WTC11 (cell line): Measurements from ENCODE around the gene ATL2. TPM values are rescaled to one million over a fixed set of nuclear protein-coding genes. Genes with fewer than 3 reads are reported as not detected.

Experiments
- ATAC-seq: fragments of 200-7000 bp; cut with Tn5 transposase; 2 replicates; pipeline ENCODE4 v1.10.0; 2021; ENCODE audit warnings: mild to moderate bottlenecking, moderate library complexity
- CTCF ChIA-PET: fragments of 300-600 bp; sonication (Branson Sonifier 250); formaldehyde crosslinking; loops from one replicate; lab custom pipeline; 2021; ENCODE audit warnings: antibody characterized with exemption; lab: Charles Lee
- POLR2A ChIA-PET: fragments of 350-600 bp; sonication (Branson Sonifier 250); formaldehyde crosslinking; loops from one replicate; lab custom pipeline; 2021; ENCODE audit warnings: antibody characterized with exemption; lab: Charles Lee
- DNase-seq: peaks from one replicate; pipeline ENCODE4 v3.0.0; 2021; ENCODE audit warnings: low spot score
- H3K27ac Mint-ChIP-seq: 2 replicates; pipeline ENCODE4 v1.8.0; 2021; ENCODE audit warnings: mixed read lengths
- H3K27me3 Mint-ChIP-seq: 2 replicates; pipeline ENCODE4 v1.8.0; 2021; ENCODE audit warnings: low read depth, mild to moderate bottlenecking, moderate library complexity, mixed read lengths
- H3K36me3 Mint-ChIP-seq: 2 replicates; pipeline ENCODE4 v1.8.0; 2021; ENCODE audit warnings: mixed read lengths
- H3K4me1 Mint-ChIP-seq: 2 replicates; pipeline ENCODE4 v1.8.0; 2022; ENCODE audit warnings: mixed read lengths
- H3K4me3 Mint-ChIP-seq: 2 replicates; pipeline ENCODE4 v1.8.0; 2021; ENCODE audit warnings: mild to moderate bottlenecking, moderate library complexity, mixed read lengths
- H3K9me3 Mint-ChIP-seq: 2 replicates; pipeline ENCODE4 v1.8.0; 2021; ENCODE audit warnings: mixed read lengths
- CREM ChIP-seq: sonication (generic); formaldehyde crosslinking; IDR thresholded peaks from 2 replicates; pipeline ENCODE4 v1.8.1; 2022; ENCODE audit warnings: mild to moderate bottlenecking, missing genetic modification reagents, moderate library complexity
- FOXK1 ChIP-seq: sonication (generic); formaldehyde crosslinking; IDR thresholded peaks from 2 replicates; pipeline ENCODE4 v1.8.0; 2022; ENCODE audit warnings: mild to moderate bottlenecking, moderate library complexity, missing genetic modification reagents
- FOXP1 ChIP-seq: sonication (generic); formaldehyde crosslinking; IDR thresholded peaks from 2 replicates; pipeline ENCODE4 v1.8.0; 2022; ENCODE audit warnings: missing genetic modification reagents, mild to moderate bottlenecking, moderate library complexity, borderline replicate concordance
- MXD4 ChIP-seq: fragments of 250-450 bp; sonication (Bioruptor Pico); IDR thresholded peaks from 2 replicates; pipeline ENCODE4 v1.8.0; 2021; ENCODE audit warnings: mild to moderate bottlenecking, moderate library complexity, borderline replicate concordance
- NR1H2 ChIP-seq: sonication (generic); formaldehyde crosslinking; IDR thresholded peaks from 2 replicates; pipeline ENCODE4 v1.9.0; 2021; ENCODE audit warnings: mild to moderate bottlenecking, moderate library complexity, missing genetic modification reagents
- PRRX2 ChIP-seq: fragments of 250-450 bp; sonication (Bioruptor Pico); IDR thresholded peaks from 2 replicates; pipeline ENCODE4 v1.8.0; 2021; ENCODE audit warnings: mild to moderate bottlenecking
- SP1 ChIP-seq: sonication (generic); formaldehyde crosslinking; conservative IDR thresholded peaks from 2 replicates; pipeline ENCODE4 v1.8.1; 2022; ENCODE audit warnings: missing genetic modification reagents
- ZNF121 ChIP-seq: sonication (generic); formaldehyde crosslinking; IDR thresholded peaks from 2 replicates; pipeline ENCODE4 v1.8.0; 2023; ENCODE audit warnings: missing genetic modification reagents
- ZNF263 ChIP-seq: sonication (generic); formaldehyde crosslinking; IDR thresholded peaks from 2 replicates; pipeline ENCODE4 v1.8.1; 2022; ENCODE audit warnings: low read depth, mild to moderate bottlenecking, moderate library complexity, missing genetic modification reagents
- ZNF416 ChIP-seq: fragments of 250-450 bp; sonication (Bioruptor Pico); IDR thresholded peaks from 2 replicates; pipeline ENCODE4 v1.9.0; 2021; ENCODE audit warnings: mild to moderate bottlenecking, inconsistent platforms
- total RNA-seq: library from RNA; stranded (reverse); gene quantifications from 3 replicates; pipeline ENCODE4 v1.2.3, GENCODE V29; 2021
- TF ChIP-seq, protein P1 (sequence below): sonication (generic); formaldehyde crosslinking; IDR thresholded peaks from 2 replicates; pipeline ENCODE4 v1.8.1; 2023; ENCODE audit warnings: mild to moderate bottlenecking, missing genetic modification reagents
- TF ChIP-seq, protein P2 (sequence below): sonication (generic); formaldehyde crosslinking; conservative IDR thresholded peaks from 2 replicates; pipeline ENCODE4 v1.8.1; 2023; ENCODE audit warnings: mild to moderate bottlenecking, low read depth, missing genetic modification reagents, moderate library complexity
- TF ChIP-seq, protein P3 (sequence below): sonication (generic); formaldehyde crosslinking; IDR thresholded peaks from 2 replicates; pipeline ENCODE4 v1.8.1; 2023; ENCODE audit warnings: mild to moderate bottlenecking, missing genetic modification reagents, moderate library complexity
- TF ChIP-seq, protein P4 (sequence below): sonication (generic); formaldehyde crosslinking; IDR thresholded peaks from 2 replicates; pipeline ENCODE4 v1.8.1; 2023; ENCODE audit warnings: mild to moderate bottlenecking, missing genetic modification reagents, borderline replicate concordance
- TF ChIP-seq, protein P5 (sequence below): sonication (generic); formaldehyde crosslinking; IDR thresholded peaks from 2 replicates; pipeline ENCODE4 v1.8.0; 2022; ENCODE audit warnings: mild to moderate bottlenecking, missing genetic modification reagents
- TF ChIP-seq, protein P6 (sequence below): sonication (generic); formaldehyde crosslinking; IDR thresholded peaks from 2 replicates; pipeline ENCODE4 v1.8.1; 2022; ENCODE audit warnings: low read depth, mild to moderate bottlenecking, moderate library complexity, missing genetic modification reagents, borderline replicate concordance

The ATL2 gene
- total RNA-seq, 1 experiment from 2014 or later = 90.5 TPM

DNA sequence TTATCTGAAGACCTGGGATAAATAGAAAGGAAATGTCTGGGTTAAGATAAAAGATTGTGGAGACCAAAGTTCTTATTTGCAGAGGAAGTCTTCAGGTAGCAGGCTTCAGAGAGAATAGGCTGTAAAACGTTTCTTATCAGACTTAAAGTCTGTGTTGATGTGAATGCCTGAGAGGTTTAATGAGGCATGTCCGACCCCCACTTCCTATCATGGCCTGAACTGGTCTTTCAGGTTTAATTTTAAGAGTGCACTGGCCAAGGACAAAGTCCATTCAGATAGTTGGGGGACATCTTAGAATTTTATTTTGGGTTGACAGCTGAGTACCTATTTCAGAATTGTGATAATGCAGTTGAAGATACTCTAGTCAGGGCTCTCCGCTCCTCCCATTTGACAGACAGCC, 92.1 kb downstream of the ATL2 start:
- POLR2A ChIA-PET = no interaction called here
- Mint-ChIP-seq H3K36me3 (no peaks in the 10 kb centered on the region), H3K9me3 (peaks cover 4% of the 10 kb centered on the region; the same call in 1 of the 2 replicates), H3K4me3 (no peak overlapping the region), H3K27me3 (peaks cover 2% of the 10 kb centered on the region; the same call in 1 of the 2 replicates), H3K27ac (no peak overlapping the region), H3K4me1 (no peaks in the 10 kb centered on the region)
- ATAC-seq (no peak), DNase-seq (no peak)
- CTCF ChIA-PET = no interaction called here
- TF ChIP-seq, protein P1, sequence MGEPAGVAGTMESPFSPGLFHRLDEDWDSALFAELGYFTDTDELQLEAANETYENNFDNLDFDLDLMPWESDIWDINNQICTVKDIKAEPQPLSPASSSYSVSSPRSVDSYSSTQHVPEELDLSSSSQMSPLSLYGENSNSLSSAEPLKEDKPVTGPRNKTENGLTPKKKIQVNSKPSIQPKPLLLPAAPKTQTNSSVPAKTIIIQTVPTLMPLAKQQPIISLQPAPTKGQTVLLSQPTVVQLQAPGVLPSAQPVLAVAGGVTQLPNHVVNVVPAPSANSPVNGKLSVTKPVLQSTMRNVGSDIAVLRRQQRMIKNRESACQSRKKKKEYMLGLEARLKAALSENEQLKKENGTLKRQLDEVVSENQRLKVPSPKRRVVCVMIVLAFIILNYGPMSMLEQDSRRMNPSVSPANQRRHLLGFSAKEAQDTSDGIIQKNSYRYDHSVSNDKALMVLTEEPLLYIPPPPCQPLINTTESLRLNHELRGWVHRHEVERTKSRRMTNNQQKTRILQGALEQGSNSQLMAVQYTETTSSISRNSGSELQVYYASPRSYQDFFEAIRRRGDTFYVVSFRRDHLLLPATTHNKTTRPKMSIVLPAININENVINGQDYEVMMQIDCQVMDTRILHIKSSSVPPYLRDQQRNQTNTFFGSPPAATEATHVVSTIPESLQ (CRISPR knock-in tag) = no peak
- TF ChIP-seq ZNF416 (CRISPR knock-in tag) (no peak), FOXP1 (CRISPR knock-in tag) (no peak), ZNF263 (CRISPR knock-in tag) (no peak), ZNF121 (CRISPR knock-in tag) (no peak), SP1 (no peak)
- TF ChIP-seq, protein P2, sequence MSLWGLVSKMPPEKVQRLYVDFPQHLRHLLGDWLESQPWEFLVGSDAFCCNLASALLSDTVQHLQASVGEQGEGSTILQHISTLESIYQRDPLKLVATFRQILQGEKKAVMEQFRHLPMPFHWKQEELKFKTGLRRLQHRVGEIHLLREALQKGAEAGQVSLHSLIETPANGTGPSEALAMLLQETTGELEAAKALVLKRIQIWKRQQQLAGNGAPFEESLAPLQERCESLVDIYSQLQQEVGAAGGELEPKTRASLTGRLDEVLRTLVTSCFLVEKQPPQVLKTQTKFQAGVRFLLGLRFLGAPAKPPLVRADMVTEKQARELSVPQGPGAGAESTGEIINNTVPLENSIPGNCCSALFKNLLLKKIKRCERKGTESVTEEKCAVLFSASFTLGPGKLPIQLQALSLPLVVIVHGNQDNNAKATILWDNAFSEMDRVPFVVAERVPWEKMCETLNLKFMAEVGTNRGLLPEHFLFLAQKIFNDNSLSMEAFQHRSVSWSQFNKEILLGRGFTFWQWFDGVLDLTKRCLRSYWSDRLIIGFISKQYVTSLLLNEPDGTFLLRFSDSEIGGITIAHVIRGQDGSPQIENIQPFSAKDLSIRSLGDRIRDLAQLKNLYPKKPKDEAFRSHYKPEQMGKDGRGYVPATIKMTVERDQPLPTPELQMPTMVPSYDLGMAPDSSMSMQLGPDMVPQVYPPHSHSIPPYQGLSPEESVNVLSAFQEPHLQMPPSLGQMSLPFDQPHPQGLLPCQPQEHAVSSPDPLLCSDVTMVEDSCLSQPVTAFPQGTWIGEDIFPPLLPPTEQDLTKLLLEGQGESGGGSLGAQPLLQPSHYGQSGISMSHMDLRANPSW (CRISPR knock-in tag) = no peak
- TF ChIP-seq, protein P3, sequence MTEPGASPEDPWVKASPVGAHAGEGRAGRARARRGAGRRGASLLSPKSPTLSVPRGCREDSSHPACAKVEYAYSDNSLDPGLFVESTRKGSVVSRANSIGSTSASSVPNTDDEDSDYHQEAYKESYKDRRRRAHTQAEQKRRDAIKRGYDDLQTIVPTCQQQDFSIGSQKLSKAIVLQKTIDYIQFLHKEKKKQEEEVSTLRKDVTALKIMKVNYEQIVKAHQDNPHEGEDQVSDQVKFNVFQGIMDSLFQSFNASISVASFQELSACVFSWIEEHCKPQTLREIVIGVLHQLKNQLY (CRISPR knock-in tag) = no peak

DNA sequence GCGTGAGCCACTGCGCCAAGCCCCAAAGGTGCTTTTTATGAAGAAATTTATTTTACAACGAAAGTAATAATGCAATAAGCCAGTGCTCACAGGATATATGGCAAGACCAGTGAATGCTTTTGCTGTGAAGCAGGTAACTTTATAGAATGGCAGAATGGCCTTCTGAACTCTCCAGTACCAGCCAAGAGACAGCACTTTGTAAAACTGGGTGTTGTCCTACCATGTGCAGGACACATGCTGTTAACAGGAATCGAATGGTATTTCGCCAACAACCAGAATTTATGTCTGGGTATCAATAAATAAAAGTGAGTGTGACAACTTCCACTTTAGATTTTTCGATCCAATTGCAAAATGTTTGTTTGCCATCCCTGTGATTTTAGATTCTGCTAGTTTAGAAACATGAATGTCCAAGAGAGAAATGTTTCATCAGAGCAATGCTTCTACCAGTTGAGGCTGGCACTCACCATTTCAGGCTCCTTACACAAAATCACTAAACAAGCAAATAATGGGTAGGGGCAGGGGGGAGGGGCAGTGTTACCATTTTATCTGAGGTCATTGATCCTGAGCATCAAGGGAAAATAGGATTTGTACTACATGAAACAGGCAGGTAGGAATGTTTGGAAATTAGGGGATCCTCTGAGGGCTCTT, 95.9 kb downstream of the ATL2 start:
- Mint-ChIP-seq H3K27me3 (peaks cover 36% of the 10 kb centered on the region), H3K36me3 (0 out of 2 replicates have a peak, but pooled peaks cover 6% of the 10 kb centered on the region), H3K4me3 (no peak overlapping the region), H3K4me1 (peaks cover 28% of the 10 kb centered on the region), H3K9me3 (no peaks in the 10 kb centered on the region; the same call in 1 of the 2 replicates), H3K27ac (no peak overlapping the region)
- ChIA-PET POLR2A (no interaction called here), CTCF (no interaction called here)
- no peak for DNase-seq
- no peak for ATAC-seq
- TF ChIP-seq PRRX2 (CRISPR knock-in tag) (no peak), NR1H2 (no peak), FOXK1 (CRISPR knock-in tag) (no peak), ZNF263 (CRISPR knock-in tag) (no peak), MXD4 (CRISPR knock-in tag) (no peak), CREM (CRISPR knock-in tag) (no peak)
- TF ChIP-seq, protein P4, sequence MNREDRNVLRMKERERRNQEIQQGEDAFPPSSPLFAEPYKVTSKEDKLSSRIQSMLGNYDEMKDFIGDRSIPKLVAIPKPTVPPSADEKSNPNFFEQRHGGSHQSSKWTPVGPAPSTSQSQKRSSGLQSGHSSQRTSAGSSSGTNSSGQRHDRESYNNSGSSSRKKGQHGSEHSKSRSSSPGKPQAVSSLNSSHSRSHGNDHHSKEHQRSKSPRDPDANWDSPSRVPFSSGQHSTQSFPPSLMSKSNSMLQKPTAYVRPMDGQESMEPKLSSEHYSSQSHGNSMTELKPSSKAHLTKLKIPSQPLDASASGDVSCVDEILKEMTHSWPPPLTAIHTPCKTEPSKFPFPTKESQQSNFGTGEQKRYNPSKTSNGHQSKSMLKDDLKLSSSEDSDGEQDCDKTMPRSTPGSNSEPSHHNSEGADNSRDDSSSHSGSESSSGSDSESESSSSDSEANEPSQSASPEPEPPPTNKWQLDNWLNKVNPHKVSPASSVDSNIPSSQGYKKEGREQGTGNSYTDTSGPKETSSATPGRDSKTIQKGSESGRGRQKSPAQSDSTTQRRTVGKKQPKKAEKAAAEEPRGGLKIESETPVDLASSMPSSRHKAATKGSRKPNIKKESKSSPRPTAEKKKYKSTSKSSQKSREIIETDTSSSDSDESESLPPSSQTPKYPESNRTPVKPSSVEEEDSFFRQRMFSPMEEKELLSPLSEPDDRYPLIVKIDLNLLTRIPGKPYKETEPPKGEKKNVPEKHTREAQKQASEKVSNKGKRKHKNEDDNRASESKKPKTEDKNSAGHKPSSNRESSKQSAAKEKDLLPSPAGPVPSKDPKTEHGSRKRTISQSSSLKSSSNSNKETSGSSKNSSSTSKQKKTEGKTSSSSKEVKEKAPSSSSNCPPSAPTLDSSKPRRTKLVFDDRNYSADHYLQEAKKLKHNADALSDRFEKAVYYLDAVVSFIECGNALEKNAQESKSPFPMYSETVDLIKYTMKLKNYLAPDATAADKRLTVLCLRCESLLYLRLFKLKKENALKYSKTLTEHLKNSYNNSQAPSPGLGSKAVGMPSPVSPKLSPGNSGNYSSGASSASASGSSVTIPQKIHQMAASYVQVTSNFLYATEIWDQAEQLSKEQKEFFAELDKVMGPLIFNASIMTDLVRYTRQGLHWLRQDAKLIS (CRISPR knock-in tag) = no peak
- TF ChIP-seq, protein P2 (CRISPR knock-in tag) = no peak
- TF ChIP-seq, protein P5, sequence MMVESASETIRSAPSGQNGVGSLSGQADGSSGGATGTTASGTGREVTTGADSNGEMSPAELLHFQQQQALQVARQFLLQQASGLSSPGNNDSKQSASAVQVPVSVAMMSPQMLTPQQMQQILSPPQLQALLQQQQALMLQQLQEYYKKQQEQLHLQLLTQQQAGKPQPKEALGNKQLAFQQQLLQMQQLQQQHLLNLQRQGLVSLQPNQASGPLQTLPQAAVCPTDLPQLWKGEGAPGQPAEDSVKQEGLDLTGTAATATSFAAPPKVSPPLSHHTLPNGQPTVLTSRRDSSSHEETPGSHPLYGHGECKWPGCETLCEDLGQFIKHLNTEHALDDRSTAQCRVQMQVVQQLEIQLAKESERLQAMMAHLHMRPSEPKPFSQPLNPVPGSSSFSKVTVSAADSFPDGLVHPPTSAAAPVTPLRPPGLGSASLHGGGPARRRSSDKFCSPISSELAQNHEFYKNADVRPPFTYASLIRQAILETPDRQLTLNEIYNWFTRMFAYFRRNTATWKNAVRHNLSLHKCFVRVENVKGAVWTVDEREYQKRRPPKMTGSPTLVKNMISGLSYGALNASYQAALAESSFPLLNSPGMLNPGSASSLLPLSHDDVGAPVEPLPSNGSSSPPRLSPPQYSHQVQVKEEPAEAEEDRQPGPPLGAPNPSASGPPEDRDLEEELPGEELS (CRISPR knock-in tag) = no peak
- TF ChIP-seq, protein P6, sequence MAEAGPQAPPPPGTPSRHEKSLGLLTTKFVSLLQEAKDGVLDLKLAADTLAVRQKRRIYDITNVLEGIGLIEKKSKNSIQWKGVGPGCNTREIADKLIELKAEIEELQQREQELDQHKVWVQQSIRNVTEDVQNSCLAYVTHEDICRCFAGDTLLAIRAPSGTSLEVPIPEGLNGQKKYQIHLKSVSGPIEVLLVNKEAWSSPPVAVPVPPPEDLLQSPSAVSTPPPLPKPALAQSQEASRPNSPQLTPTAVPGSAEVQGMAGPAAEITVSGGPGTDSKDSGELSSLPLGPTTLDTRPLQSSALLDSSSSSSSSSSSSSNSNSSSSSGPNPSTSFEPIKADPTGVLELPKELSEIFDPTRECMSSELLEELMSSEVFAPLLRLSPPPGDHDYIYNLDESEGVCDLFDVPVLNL (CRISPR knock-in tag) = no peak
